Measurements from ENCODE around the gene SLC31A1. TPM values are rescaled to one million over a fixed set of nuclear protein-coding genes. Genes with fewer than 3 reads are reported as not detected.

SLC31A1 gene
- total and polyA plus RNA-seq, 2 of the 8 experiments (the other 6 are each of a cell fraction or from before 2014, with no cell fraction given): 23.9 to 40.8 TPM

GRCh38 chr9:113244556-113244955 lies 23.2 kb downstream of the SLC31A1 start (continued):
- TF ChIP-seq, protein P1, sequence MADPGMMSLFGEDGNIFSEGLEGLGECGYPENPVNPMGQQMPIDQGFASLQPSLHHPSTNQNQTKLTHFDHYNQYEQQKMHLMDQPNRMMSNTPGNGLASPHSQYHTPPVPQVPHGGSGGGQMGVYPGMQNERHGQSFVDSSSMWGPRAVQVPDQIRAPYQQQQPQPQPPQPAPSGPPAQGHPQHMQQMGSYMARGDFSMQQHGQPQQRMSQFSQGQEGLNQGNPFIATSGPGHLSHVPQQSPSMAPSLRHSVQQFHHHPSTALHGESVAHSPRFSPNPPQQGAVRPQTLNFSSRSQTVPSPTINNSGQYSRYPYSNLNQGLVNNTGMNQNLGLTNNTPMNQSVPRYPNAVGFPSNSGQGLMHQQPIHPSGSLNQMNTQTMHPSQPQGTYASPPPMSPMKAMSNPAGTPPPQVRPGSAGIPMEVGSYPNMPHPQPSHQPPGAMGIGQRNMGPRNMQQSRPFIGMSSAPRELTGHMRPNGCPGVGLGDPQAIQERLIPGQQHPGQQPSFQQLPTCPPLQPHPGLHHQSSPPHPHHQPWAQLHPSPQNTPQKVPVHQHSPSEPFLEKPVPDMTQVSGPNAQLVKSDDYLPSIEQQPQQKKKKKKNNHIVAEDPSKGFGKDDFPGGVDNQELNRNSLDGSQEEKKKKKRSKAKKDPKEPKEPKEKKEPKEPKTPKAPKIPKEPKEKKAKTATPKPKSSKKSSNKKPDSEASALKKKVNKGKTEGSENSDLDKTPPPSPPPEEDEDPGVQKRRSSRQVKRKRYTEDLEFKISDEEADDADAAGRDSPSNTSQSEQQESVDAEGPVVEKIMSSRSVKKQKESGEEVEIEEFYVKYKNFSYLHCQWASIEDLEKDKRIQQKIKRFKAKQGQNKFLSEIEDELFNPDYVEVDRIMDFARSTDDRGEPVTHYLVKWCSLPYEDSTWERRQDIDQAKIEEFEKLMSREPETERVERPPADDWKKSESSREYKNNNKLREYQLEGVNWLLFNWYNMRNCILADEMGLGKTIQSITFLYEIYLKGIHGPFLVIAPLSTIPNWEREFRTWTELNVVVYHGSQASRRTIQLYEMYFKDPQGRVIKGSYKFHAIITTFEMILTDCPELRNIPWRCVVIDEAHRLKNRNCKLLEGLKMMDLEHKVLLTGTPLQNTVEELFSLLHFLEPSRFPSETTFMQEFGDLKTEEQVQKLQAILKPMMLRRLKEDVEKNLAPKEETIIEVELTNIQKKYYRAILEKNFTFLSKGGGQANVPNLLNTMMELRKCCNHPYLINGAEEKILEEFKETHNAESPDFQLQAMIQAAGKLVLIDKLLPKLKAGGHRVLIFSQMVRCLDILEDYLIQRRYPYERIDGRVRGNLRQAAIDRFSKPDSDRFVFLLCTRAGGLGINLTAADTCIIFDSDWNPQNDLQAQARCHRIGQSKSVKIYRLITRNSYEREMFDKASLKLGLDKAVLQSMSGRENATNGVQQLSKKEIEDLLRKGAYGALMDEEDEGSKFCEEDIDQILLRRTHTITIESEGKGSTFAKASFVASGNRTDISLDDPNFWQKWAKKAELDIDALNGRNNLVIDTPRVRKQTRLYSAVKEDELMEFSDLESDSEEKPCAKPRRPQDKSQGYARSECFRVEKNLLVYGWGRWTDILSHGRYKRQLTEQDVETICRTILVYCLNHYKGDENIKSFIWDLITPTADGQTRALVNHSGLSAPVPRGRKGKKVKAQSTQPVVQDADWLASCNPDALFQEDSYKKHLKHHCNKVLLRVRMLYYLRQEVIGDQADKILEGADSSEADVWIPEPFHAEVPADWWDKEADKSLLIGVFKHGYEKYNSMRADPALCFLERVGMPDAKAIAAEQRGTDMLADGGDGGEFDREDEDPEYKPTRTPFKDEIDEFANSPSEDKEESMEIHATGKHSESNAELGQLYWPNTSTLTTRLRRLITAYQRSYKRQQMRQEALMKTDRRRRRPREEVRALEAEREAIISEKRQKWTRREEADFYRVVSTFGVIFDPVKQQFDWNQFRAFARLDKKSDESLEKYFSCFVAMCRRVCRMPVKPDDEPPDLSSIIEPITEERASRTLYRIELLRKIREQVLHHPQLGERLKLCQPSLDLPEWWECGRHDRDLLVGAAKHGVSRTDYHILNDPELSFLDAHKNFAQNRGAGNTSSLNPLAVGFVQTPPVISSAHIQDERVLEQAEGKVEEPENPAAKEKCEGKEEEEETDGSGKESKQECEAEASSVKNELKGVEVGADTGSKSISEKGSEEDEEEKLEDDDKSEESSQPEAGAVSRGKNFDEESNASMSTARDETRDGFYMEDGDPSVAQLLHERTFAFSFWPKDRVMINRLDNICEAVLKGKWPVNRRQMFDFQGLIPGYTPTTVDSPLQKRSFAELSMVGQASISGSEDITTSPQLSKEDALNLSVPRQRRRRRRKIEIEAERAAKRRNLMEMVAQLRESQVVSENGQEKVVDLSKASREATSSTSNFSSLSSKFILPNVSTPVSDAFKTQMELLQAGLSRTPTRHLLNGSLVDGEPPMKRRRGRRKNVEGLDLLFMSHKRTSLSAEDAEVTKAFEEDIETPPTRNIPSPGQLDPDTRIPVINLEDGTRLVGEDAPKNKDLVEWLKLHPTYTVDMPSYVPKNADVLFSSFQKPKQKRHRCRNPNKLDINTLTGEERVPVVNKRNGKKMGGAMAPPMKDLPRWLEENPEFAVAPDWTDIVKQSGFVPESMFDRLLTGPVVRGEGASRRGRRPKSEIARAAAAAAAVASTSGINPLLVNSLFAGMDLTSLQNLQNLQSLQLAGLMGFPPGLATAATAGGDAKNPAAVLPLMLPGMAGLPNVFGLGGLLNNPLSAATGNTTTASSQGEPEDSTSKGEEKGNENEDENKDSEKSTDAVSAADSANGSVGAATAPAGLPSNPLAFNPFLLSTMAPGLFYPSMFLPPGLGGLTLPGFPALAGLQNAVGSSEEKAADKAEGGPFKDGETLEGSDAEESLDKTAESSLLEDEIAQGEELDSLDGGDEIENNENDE (IDR thresholded peaks at IDR 0.05; ENCODE audit: insufficient replicate concordance, low read length): no peak
- TF ChIP-seq SP2 (IDR thresholded peaks at IDR 0.05; ENCODE audit: low read length) (no peak), ATF3 (IDR thresholded peaks at IDR 0.05; ENCODE audit: insufficient read depth, low read depth, low read length) (no peak), USF2 (IDR thresholded peaks at IDR 0.05; ENCODE audit: low read length) (no peak), MAFK (IDR thresholded peaks at IDR 0.05; ENCODE audit: low read depth, low read length) (no peak), KDM1A (IDR thresholded peaks at IDR 0.05; ENCODE audit: borderline replicate concordance, low read length) (no peak), POLR2A (IDR thresholded peaks at IDR 0.05; ENCODE audit: control extremely low read depth in 1 of 2, low read depth in 2 of 2, low read length in 2 of 2) (no peak), KDM5A (IDR thresholded peaks at IDR 0.05; ENCODE audit: low read length) (no peak), JUN (IDR thresholded peaks at IDR 0.05; ENCODE audit: low read depth, low read length) (no peak)
